Measurements from ENCODE around the gene ZNRD2. TPM values are rescaled to one million over a fixed set of nuclear protein-coding genes. Genes with fewer than 3 reads are reported as not detected.

Gene ZNRD2
- total and polyA plus RNA-seq, 8 donors, result 21.7 to 55.7 (median 50.0) TPM

DNA sequence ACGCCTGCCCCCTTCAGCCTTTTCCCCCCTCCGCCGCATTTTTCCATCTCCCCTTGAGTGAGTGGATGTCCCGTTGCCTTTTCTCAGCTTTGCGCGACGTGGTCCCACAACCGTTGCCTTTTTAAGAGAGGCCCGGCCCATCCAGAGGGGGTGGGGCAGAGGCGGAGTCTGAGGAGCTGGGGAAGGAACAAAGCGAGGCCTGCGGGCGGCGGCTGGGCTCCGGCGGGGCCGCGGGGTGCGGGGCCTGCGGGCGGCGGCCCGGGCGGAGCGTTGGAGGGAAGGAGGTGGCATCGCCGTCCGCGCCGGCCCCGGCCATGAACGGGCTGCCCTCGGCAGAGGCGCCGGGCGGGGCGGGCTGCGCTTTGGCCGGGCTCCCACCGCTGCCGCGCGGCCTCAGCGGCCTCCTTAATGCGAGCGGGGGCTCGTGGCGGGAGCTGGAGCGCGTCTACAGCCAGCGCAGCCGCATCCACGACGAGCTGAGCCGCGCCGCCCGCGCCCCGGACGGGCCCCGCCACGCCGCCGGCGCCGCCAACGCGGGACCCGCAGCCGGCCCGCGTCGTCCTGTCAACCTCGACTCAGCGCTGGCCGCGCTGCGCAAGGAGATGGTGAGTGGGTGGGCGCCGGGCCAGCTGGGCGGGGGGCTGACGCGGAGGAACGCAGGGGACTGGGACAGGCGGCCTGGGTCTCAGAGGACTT, 2.2 kb downstream of the ZNRD2 start, which contains the start of gene FAM89B:
Gene FAM89B (plus strand): TSS at position 183 of the 696 bp plus-strand sequence. CDS start 132 bp downstream, at position 315.
- Histone ChIP-seq H3K4me3 (peak within 1 kb of the TSS; percentile 68 to 91), H3K27ac (peak within 1 kb of the TSS; percentile 89 to 99), H3K36me3 (peaks cover 0 to 6% of the 10 kb centered on the region in 2 donors), H3K27me3 (no peaks in the 10 kb centered on the region), H3K4me1 (peaks cover 47 to 77% of the 10 kb centered on the region in 2 donors), H3K9me3 (no peaks in the 10 kb centered on the region)
- peak; percentile 34 for ATAC-seq
- intact Hi-C loops (cut with DNase I), result no loop called here
- TF ChIP-seq, protein P1, sequence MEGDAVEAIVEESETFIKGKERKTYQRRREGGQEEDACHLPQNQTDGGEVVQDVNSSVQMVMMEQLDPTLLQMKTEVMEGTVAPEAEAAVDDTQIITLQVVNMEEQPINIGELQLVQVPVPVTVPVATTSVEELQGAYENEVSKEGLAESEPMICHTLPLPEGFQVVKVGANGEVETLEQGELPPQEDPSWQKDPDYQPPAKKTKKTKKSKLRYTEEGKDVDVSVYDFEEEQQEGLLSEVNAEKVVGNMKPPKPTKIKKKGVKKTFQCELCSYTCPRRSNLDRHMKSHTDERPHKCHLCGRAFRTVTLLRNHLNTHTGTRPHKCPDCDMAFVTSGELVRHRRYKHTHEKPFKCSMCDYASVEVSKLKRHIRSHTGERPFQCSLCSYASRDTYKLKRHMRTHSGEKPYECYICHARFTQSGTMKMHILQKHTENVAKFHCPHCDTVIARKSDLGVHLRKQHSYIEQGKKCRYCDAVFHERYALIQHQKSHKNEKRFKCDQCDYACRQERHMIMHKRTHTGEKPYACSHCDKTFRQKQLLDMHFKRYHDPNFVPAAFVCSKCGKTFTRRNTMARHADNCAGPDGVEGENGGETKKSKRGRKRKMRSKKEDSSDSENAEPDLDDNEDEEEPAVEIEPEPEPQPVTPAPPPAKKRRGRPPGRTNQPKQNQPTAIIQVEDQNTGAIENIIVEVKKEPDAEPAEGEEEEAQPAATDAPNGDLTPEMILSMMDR (IDR thresholded peaks at IDR 0.05), result no peak
- peak; percentile 84 to 99 (median 92) for DNase-seq

DNA sequence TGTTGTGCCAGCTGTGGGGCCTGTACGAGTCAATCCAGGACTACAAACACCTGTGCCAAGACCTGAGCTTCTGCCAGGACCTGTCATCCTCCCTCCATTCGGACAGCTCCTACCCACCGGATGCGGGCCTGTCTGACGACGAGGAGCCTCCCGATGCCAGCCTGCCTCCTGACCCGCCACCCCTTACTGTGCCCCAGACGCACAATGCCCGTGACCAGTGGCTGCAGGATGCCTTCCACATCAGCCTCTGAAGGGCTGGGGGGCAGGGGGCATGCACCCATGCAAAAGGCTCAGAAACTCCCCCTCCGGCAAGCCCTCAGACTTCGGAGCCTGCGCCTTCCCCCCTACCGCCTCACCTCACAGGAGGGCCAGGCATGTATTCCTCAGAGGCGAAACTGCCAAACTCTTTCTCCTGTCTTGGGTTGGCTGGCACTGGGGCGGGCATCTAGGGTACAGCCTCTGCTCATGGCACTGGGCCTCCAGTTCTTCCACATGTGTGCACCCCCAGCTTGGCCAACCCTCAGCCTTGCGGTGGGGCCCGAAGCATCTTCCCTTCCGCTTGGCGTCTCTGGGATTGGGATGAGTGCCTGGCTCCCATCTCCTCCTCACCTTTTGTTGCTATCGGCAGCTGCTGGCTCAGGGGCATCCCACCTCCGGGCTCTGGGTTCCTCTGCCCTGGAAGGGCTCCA, 3.3 kb downstream of the ZNRD2 start:
- ATAC-seq (no peak), DNase-seq (no peak)
- H3K27ac ChIP-seq, result peak overlapping the region; percentile 89 to 99
- peaks cover 52 to 77% of the 10 kb centered on the region in 2 donors for H3K4me1 ChIP-seq
- TF ChIP-seq, protein P1 (IDR thresholded peaks at IDR 0.05), result no peak
- peaks cover 0 to 14% of the 10 kb centered on the region in 2 donors for H3K36me3 ChIP-seq
- no peaks in the 10 kb centered on the region for H3K27me3 ChIP-seq
- no peaks in the 10 kb centered on the region for H3K9me3 ChIP-seq
- intact Hi-C loops (cut with DNase I), result no loop called here
- H3K4me3 ChIP-seq, result peak overlapping the region; percentile 68 to 91

DNA sequence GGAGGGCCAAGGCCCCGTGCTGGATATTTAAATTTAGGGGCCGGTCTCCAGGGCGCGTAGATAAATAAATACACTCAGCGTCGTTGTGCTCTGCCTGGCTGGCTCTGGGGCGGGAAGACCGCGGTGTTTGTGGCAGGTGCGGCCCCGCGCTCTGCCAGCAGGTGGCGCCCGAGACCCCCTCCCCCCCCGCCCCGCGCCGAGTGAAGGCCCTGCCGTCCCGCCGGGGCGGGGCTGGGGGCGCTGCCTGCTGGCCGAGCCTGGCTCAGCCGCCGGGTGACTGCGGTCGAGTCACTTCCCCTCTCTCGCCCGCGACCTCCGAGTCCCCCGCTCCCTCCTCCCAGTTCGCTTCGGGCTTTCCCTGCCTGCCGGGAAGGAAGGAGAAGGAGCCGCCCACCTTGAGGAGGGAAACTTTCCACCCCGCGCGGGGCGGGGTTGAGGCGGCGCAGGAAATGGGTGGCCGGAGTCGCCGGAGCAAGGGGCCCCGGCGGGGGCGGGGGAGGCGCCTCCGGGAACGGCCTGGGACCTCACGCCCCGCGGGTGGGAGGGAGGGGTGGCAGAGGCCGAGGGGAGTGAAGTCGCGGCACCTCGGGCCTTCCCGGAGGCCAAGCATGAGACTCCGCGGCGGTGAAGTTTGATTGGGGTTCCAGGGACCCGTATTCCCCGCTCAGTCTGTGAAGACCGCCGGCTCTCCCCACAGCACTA, 4.0 kb downstream of the ZNRD2 start:
- peak overlapping the region; percentile 89 to 99 for H3K27ac ChIP-seq
- DNase-seq (peak; percentile 76 to 99 (median 92)), ATAC-seq (peak; percentile 66)
- peaks cover 0 to 22% of the 10 kb centered on the region in 2 donors for H3K36me3 ChIP-seq
- intact Hi-C loops (cut with DNase I), result no loop called here
- peaks cover 45 to 77% of the 10 kb centered on the region in 2 donors for H3K4me1 ChIP-seq
- TF ChIP-seq, protein P1 (IDR thresholded peaks at IDR 0.05), result peak; percentile 96 to 99
- H3K9me3 ChIP-seq, result no peaks in the 10 kb centered on the region
- no peaks in the 10 kb centered on the region for H3K27me3 ChIP-seq
- peak overlapping the region; percentile 68 to 91 for H3K4me3 ChIP-seq

DNA sequence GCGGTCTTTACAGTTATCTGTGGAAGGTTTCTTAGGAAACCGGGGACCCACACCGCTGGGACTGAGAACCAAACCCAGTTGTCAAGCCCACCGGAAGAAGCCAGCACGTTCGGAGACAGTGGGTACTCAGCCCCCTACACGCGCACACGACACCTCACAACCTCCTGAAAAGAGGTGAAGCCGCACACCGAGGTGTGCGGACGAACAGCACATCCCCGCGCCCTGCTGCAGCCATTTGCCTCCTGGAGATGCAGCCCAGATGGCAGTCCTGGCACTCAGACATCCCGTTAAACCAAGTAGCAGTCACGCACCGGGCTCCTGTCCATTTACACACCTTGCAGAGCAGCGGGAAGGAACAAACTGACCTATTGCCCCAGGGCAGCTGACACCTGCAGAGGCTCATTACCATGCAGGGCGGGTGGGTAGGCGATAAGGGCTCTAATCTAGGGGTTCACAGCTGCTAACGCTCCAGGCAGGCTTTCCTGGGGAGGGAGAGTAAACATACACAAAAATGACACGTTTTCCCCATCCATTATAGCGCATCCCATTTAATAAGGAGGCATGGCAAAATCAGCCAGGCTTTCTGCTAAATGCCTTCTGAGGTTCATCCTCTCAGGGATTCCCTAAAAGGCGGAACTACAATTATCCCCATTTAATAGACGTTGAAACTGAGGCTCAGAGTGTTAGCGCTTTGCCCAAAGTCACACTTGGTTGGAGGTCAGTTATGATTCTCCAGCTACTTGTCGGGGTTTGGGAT, 4.7 kb downstream of the ZNRD2 start:
- H3K4me1 ChIP-seq, result peaks cover 45 to 80% of the 10 kb centered on the region in 2 donors
- TF ChIP-seq, protein P1 (IDR thresholded peaks at IDR 0.05), result no peak
- ATAC-seq (no peak), DNase-seq (no peak)
- intact Hi-C loops (cut with DNase I), result no loop called here
- H3K27ac ChIP-seq, result peak overlapping the region; percentile 89 to 99
- no peaks in the 10 kb centered on the region for H3K27me3 ChIP-seq
- peaks cover 0 to 29% of the 10 kb centered on the region in 2 donors for H3K36me3 ChIP-seq
- no peaks in the 10 kb centered on the region for H3K9me3 ChIP-seq
- peak overlapping the region; percentile 68 to 91 for H3K4me3 ChIP-seq
